SH-SY5Y (cell line): ENCODE data around the gene NCAPD2.

Experiments used
- GATA2 ChIP-seq: IDR thresholded peaks from 2 replicates; pipeline ENCODE4 v1.6.1; 2011; ENCODE audit warnings: mild to moderate bottlenecking, low read depth, low read length
- GATA3 ChIP-seq: IDR thresholded peaks from 2 replicates; pipeline ENCODE4 v1.6.1; 2011; ENCODE audit warnings: low read depth, mild to moderate bottlenecking, low read length, moderate library complexity

- no peak for TF ChIP-seq GATA2
- TF ChIP-seq GATA3: no peak
Observed at GRCh38 chr12:6562881-6563280, 69.0 kb downstream of the NCAPD2 start.
